GM23248 (cell line): Measurements from ENCODE around the gene HPD.

Source experiments
- EZH2 ChIP-seq: fragments of 200-600 bp; sonication (generic); IDR thresholded peaks from 2 replicates; pipeline ENCODE4 v1.6.1; 2018; ENCODE audit warnings: antibody characterized with exemption, mild to moderate bottlenecking; ENCODE audit not compliant: insufficient read depth, poor library complexity, severe bottlenecking
- EZH2phosphoT487 ChIP-seq: fragments of 200-600 bp; sonication (generic); IDR thresholded peaks from 2 replicates; pipeline ENCODE4 v1.6.1; 2018; ENCODE audit warnings: antibody characterized with exemption, moderate library complexity, mild to moderate bottlenecking, low read depth; ENCODE audit not compliant: insufficient read depth

GRCh38 chr12:121813951-121814350 is 44.7 kb downstream of the HPD start:
- TF ChIP-seq EZH2phosphoT487 = no peak
- no peak for TF ChIP-seq EZH2
